Smooth muscle cell (in vitro differentiated cells): ENCODE results near the gene DPF3. TPM values are rescaled to one million over a fixed set of nuclear protein-coding genes. Genes with fewer than 3 reads are reported as not detected.

Experiments
- DNase-seq: peaks from one replicate; lab custom pipeline; 2025; ENCODE audit not compliant: unreplicated experiment; lab: John Stamatoyannopoulos, UW
- H2AFZ ChIP-seq: fragments of 200-600 bp; sonication (generic); 2 replicates; pipeline ENCODE4 v1.6.0; 2016; ENCODE audit warnings: antibody characterized with exemption, low read depth, mild to moderate bottlenecking
- H3F3A ChIP-seq: fragments of 200-600 bp; sonication (generic); 2 replicates; pipeline ENCODE4 v1.6.0; 2017; ENCODE audit warnings: antibody characterized with exemption, low read depth
- H3K27ac ChIP-seq: fragments of 200-600 bp; sonication (generic); 2 replicates; pipeline ENCODE4 v1.5.1; 2016; ENCODE audit warnings: low read depth, mild to moderate bottlenecking
- H3K27me3 ChIP-seq: fragments of 200-600 bp; sonication (generic); 2 replicates; pipeline ENCODE4 v1.6.1; 2016; ENCODE audit warnings: low read depth, mild to moderate bottlenecking
- H3K36me3 ChIP-seq: fragments of 200-600 bp; sonication (generic); 2 replicates; pipeline ENCODE4 v1.5.1; 2016; ENCODE audit warnings: low read depth
- H3K4me1 ChIP-seq: fragments of 200-600 bp; sonication (generic); 2 replicates; pipeline ENCODE4 v1.5.1; 2016; ENCODE audit warnings: low read depth
- H3K4me2 ChIP-seq: fragments of 200-600 bp; sonication (generic); 2 replicates; pipeline ENCODE4 v1.6.0; 2016; ENCODE audit warnings: mild to moderate bottlenecking
- H3K4me3 ChIP-seq: fragments of 200-600 bp; sonication (generic); 2 replicates; pipeline ENCODE4 v1.5.1; 2016; ENCODE audit warnings: mild to moderate bottlenecking
- H3K79me2 ChIP-seq: fragments of 200-600 bp; sonication (generic); 2 replicates; pipeline ENCODE4 v1.6.0; 2016; ENCODE audit warnings: low read depth, mild to moderate bottlenecking
- H3K9ac ChIP-seq: fragments of 200-600 bp; sonication (generic); 2 replicates; pipeline ENCODE4 v1.6.0; 2016; ENCODE audit warnings: low read depth
- H3K9me3 ChIP-seq: fragments of 200-600 bp; sonication (generic); replicated peaks from 2 replicates; pipeline ENCODE4 v1.5.1; 2016; ENCODE audit warnings: low read depth
- H4K20me1 ChIP-seq: fragments of 200-600 bp; sonication (generic); 2 replicates; pipeline ENCODE4 v1.6.0; 2016; ENCODE audit warnings: low read depth
- WGBS: methylation state at CpG from one replicate; pipeline ENCODE4 v1.1.7; 2016; ENCODE audit warnings: low lambda C conversion rate; 5-methylcytosine and 5-hydroxymethylcytosine counted together
- polyA plus RNA-seq: library from polyadenylated mRNA; unstranded; fragments of >200 nt; fragmentation: Nextera tagmentation; extraction: Ambion mirVana; gene quantifications from 2 replicates; pipeline ENCODE4 v1.2.1, GENCODE V29; 2016
- total RNA-seq: library from RNA; depleted of rRNA; stranded (reverse); fragments of >200 nt; gene quantifications from 2 replicates; pipeline ENCODE4 v1.2.3, GENCODE V29; 2014
- TF ChIP-seq, protein P1 (sequence below): fragments of 200-600 bp; sonication (generic); IDR thresholded peaks from 2 replicates; pipeline ENCODE4 v1.5.1; 2017; ENCODE audit warnings: borderline replicate concordance, mild to moderate bottlenecking, antibody characterized with exemption; ENCODE audit not compliant: insufficient read depth, poor library complexity, severe bottlenecking

Gene DPF3
- total and polyA plus RNA-seq, 2 experiments from 2014 or later: 4.9 to 12.6 TPM

DNA sequence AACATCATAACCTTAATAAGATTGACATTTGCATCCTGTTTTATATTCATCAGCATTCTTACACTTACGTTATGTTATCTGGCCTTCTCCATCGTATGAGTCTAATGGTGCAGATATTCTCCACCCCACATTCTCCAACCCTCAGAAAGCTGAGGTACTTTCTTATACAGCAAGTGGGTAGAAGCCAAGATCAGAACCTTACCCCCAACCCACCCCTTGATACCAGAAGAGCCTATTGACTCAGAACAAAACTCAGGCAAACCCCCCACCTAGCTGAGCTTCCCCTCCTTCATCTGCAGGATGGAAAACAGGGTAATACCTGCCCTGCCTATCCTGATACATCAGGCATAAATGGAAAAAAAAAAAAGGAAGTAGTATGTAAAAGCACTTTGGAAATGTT is 77.6 kb downstream of the DPF3 start:
- no peak overlapping the region for H3K4me3 ChIP-seq
- WGBS: 93% methylated on average over 2 of the region's 2 CpGs
- no peaks in the 10 kb centered on the region for H3K27me3 ChIP-seq
- TF ChIP-seq, protein P1, sequence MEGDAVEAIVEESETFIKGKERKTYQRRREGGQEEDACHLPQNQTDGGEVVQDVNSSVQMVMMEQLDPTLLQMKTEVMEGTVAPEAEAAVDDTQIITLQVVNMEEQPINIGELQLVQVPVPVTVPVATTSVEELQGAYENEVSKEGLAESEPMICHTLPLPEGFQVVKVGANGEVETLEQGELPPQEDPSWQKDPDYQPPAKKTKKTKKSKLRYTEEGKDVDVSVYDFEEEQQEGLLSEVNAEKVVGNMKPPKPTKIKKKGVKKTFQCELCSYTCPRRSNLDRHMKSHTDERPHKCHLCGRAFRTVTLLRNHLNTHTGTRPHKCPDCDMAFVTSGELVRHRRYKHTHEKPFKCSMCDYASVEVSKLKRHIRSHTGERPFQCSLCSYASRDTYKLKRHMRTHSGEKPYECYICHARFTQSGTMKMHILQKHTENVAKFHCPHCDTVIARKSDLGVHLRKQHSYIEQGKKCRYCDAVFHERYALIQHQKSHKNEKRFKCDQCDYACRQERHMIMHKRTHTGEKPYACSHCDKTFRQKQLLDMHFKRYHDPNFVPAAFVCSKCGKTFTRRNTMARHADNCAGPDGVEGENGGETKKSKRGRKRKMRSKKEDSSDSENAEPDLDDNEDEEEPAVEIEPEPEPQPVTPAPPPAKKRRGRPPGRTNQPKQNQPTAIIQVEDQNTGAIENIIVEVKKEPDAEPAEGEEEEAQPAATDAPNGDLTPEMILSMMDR: no peak
- no peaks in the 10 kb centered on the region for H3K9me3 ChIP-seq
- no peak for DNase-seq
- no peaks in the 10 kb centered on the region for H3K4me1 ChIP-seq
- H3K36me3 ChIP-seq: no peaks in the 10 kb centered on the region
- H2AFZ ChIP-seq: no peak overlapping the region
- no peaks in the 10 kb centered on the region for H3F3A ChIP-seq
- no peak overlapping the region for H3K4me2 ChIP-seq
- no peaks in the 10 kb centered on the region for H3K79me2 ChIP-seq
- no peak overlapping the region for H3K27ac ChIP-seq
- no peak overlapping the region for H3K9ac ChIP-seq
- H4K20me1 ChIP-seq: peaks cover 12% of the 10 kb centered on the region

DNA sequence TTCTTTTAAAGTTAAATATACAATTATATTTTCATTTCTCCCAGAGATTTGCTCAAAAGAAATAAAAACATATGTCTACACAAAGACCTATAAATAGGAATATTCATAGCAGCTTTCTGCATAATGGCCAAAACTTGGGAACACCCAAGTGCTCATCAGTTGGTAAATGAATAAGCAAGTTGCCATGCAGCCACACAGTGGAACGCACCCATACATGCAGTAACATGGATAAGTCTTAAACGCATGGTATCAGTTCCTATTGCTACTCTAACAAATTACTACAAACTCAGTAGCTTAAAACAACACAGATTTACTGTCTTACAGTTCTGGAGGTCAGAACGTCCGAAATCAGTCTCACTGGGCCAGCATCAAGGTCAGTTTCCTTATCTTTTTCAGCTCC is 78.5 kb downstream of the DPF3 start:
- no peaks in the 10 kb centered on the region for H3K36me3 ChIP-seq
- H3K4me3 ChIP-seq: no peak overlapping the region
- WGBS: 95% methylated on average over 4 of the region's 4 CpGs
- H3K4me1 ChIP-seq: no peaks in the 10 kb centered on the region
- peaks cover 12% of the 10 kb centered on the region for H4K20me1 ChIP-seq
- H3K9ac ChIP-seq: no peak overlapping the region
- H3K9me3 ChIP-seq: no peaks in the 10 kb centered on the region
- no peak overlapping the region for H2AFZ ChIP-seq
- no peak overlapping the region for H3K27ac ChIP-seq
- no peaks in the 10 kb centered on the region for H3K79me2 ChIP-seq
- H3K27me3 ChIP-seq: no peaks in the 10 kb centered on the region
- no peaks in the 10 kb centered on the region for H3F3A ChIP-seq
- no peak overlapping the region for H3K4me2 ChIP-seq
- DNase-seq: no peak
- TF ChIP-seq, protein P1: no peak

DNA sequence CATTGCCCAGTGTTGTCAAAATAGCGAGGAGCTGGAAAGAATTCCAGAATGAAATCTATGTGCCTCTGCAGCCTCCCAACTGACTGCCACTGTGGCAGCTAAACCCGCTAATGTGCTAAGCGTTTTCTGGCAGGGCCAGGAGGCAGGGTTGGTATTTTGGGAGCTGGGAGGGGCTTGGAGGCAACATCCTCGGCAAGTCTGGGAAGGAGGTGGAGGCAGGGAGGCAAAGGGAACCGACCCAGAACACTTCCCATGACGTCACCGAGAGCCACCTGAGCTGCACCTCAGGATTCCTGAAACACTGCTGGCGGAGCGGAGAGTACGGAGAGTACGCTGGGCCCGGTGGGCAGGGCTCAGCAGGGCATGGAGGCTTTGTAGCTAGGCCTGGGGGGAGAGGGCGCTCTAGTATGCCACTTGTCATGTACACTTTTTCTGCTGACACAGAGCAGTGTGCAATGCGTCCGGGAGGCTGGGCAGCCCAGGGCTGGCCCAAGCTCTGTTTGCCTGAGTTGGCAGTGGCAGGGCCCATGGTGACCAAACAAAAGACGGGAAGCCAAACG is 81.5 kb downstream of the DPF3 start:
- H2AFZ ChIP-seq: no peak overlapping the region
- H3K36me3 ChIP-seq: no peaks in the 10 kb centered on the region
- no peak overlapping the region for H3K4me3 ChIP-seq
- H3K27ac ChIP-seq: no peak overlapping the region
- TF ChIP-seq, protein P1: no peak
- H3K9me3 ChIP-seq: no peaks in the 10 kb centered on the region
- no peaks in the 10 kb centered on the region for H3K79me2 ChIP-seq
- H3K27me3 ChIP-seq: no peaks in the 10 kb centered on the region
- no peak overlapping the region for H3K4me2 ChIP-seq
- no peaks in the 10 kb centered on the region for H3K4me1 ChIP-seq
- WGBS: 77% methylated on average over 17 of the region's 17 CpGs
- DNase-seq: no peak
- peaks cover 12% of the 10 kb centered on the region for H4K20me1 ChIP-seq
- H3F3A ChIP-seq: no peaks in the 10 kb centered on the region
- no peak overlapping the region for H3K9ac ChIP-seq

DNA sequence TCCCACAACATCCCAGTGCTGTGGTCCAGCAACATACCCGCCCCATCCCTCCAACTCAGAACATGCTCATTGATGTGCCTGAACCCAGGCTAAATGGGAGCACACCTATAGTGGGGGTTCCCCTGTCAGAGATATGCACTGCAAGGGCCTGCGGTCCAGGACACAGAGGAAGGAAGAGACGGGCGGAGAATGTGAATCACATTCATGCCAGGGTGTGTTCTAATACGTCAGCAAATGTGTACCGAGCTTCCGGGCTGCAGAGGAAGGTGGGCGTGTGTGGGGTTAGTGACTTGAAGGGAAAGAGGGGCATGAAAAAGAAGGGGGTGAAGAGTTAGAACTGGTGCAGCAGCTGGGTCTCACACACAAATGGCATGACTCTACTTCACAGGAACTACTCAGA is 83.7 kb downstream of the DPF3 start:
- Histone ChIP-seq H4K20me1 (peaks cover 6% of the 10 kb centered on the region), H3K79me2 (no peaks in the 10 kb centered on the region)
- 90% methylated on average over 8 of the region's 8 CpGs for WGBS

More for the DNA sequence above, 83.7 kb downstream of the DPF3 start:
- Histone ChIP-seq H3K36me3 (no peaks in the 10 kb centered on the region), H2AFZ (no peak overlapping the region), H3K27ac (no peak overlapping the region), H3K4me1 (no peaks in the 10 kb centered on the region), H3F3A (no peaks in the 10 kb centered on the region), H3K9me3 (no peaks in the 10 kb centered on the region), H3K4me2 (no peak overlapping the region), H3K9ac (no peak overlapping the region), H3K27me3 (no peaks in the 10 kb centered on the region), H3K4me3 (no peak overlapping the region)
- no peak for DNase-seq
- TF ChIP-seq, protein P1: no peak
